ENCODE results near the gene SEC22B. TPM values are rescaled to one million over a fixed set of nuclear protein-coding genes. Genes with fewer than 3 reads are reported as not detected.

The SEC22B gene
- polyA plus RNA-seq (2012; rRNA removed) = 15.2 and 20.1 TPM in 2 replicates
- 19.9 and 20.7 TPM in 2 replicates for polyA plus RNA-seq (2012; cell fraction: cytosol; rRNA removed)
- polyA plus RNA-seq (2012; cell fraction: nucleus; rRNA removed) = 11.2 and 26.4 TPM in 2 replicates

- CTCF ChIA-PET = interaction anchor here (1.2 kb wide), 1 partner anchor 228 kb away, joined by 3 read pairs; no protein-coding TSS in a partner anchor
- Histone ChIP-seq H3K36me3 (replicated peaks in 1 of 2; ENCODE audit: control insufficient read depth in 1 of 2, insufficient read depth in 2 of 2, low read length in 1 of 2) (no peaks in the 10 kb centered on the region), H2AFZ (ENCODE audit: low read depth) (peak within 1 kb of the TSS; percentile 98), H3K9me3 (no peaks in the 10 kb centered on the region), H3K4me3 (ENCODE audit: low read depth in 2 of 2, low read length in 1 of 2) (peak within 1 kb of the TSS; percentile 72 to 97), H3K4me2 (peak within 1 kb of the TSS; percentile 45), H4K20me1 (ENCODE audit: insufficient read depth) (no peaks in the 10 kb centered on the region), H3K9me2 (no peaks in the 10 kb centered on the region), H3K27me3 (ENCODE audit: insufficient read depth) (no peaks in the 10 kb centered on the region), H3K79me2 (ENCODE audit: insufficient read depth) (peaks cover 13% of the 10 kb centered on the region), H3K4me1 (ENCODE audit: control insufficient read depth in 1 of 2, insufficient read depth in 2 of 2, low read depth in 1 of 2, low read length in 1 of 2) (peaks cover 0 to 9% of the 10 kb centered on the region in 2 experiments; a peak in 3 of 4 replicates), H3F3A (replicated peaks; ENCODE audit: insufficient read depth) (peaks cover 31% of the 10 kb centered on the region), H3K9ac (peak within 1 kb of the TSS; percentile 88), H3K27ac (ENCODE audit: low read depth in 2 of 2, low read length in 1 of 2) (peak within 1 kb of the TSS; percentile 91)
- WGBS (ENCODE audit: low lambda C conversion rate) = 3% methylated on average over 39 of the region's 39 CpGs
- POLR2A ChIA-PET = interaction anchor here (0.6 kb wide), 1 partner anchor 294 kb away, joined by 3 read pairs; no protein-coding TSS in a partner anchor
- peak; percentile 85 for DNase-seq
- TF ChIP-seq RXRA (IDR thresholded peaks at IDR 0.05; ENCODE audit: borderline replicate concordance, low read depth) (no peak), POLR2AphosphoS5 (IDR thresholded peaks at IDR 0.05; ENCODE audit: low read depth, low read length) (peak; percentile 96), CHD2 (IDR thresholded peaks at IDR 0.05; ENCODE audit: low read length, partially characterized antibody) (peak; percentile 78), CTCF (IDR thresholded peaks at IDR 0.05) (no peak), JUND (IDR thresholded peaks at IDR 0.05) (0 out of 2 replicates have a peak, but pooled peaks have one; percentile 16), IRF3 (IDR thresholded peaks at IDR 0.05; ENCODE audit: low read depth, low read length) (peak; percentile 46; the same call in 1 of the 2 replicates), TCF12 (IDR thresholded peaks at IDR 0.05) (peak; percentile 65), FOXJ3 (CRISPR knock-in tag; IDR thresholded peaks at IDR 0.05) (no peak), EP300 (IDR thresholded peaks at IDR 0.05; ENCODE audit: borderline replicate concordance in 1 of 2, low read depth in 1 of 2, low read length in 1 of 2) (0 out of 4 replicates have a peak, but pooled peaks of 1 of the 2 experiments have one; percentile 19), MAX (IDR thresholded peaks at IDR 0.05; ENCODE audit: low read depth) (peak; percentile 92), RAD21 (IDR thresholded peaks at IDR 0.05; ENCODE audit: low read length) (peak; percentile 36), SMC3 (IDR thresholded peaks at IDR 0.05; ENCODE audit: low read depth, low read length) (peak; percentile 32; the same call in 1 of the 2 replicates), GABPA (IDR thresholded peaks at IDR 0.05; ENCODE audit: low read depth) (peak; percentile 99), RCOR1 (IDR thresholded peaks at IDR 0.05; ENCODE audit: low read length) (peak; percentile 51; the same call in 1 of the 2 replicates), TEAD4 (IDR thresholded peaks at IDR 0.05; ENCODE audit: borderline replicate concordance, insufficient read depth) (no peak), NRF1 (IDR thresholded peaks at IDR 0.05; ENCODE audit: low read depth, low read length) (no peak), GATA2 (CRISPR knock-in tag; IDR thresholded peaks at IDR 0.05) (peak; percentile 14; the same call in 1 of the 2 replicates), ELF1 (IDR thresholded peaks at IDR 0.05) (peak; percentile 92), RFX5 (IDR thresholded peaks at IDR 0.05; ENCODE audit: low read length) (peak; percentile 76), NFIC (IDR thresholded peaks at IDR 0.05; ENCODE audit: borderline replicate concordance) (peak; percentile 36; the same call in 1 of the 2 replicates), MXI1 (IDR thresholded peaks at IDR 0.05; ENCODE audit: low read depth, low read length) (peak; percentile 79), FOSL2 (IDR thresholded peaks at IDR 0.05; ENCODE audit: borderline replicate concordance, low read depth) (no peak), TAF1 (IDR thresholded peaks at IDR 0.05; ENCODE audit: borderline replicate concordance, low read depth, low read length) (peak; percentile 97), MEF2A (IDR thresholded peaks at IDR 0.05; ENCODE audit: borderline replicate concordance, low read depth) (no peak), YY1 (IDR thresholded peaks at IDR 0.05; ENCODE audit: low read depth) (peak; percentile 71; the same call in 1 of the 2 replicates), USF2 (IDR thresholded peaks at IDR 0.05; ENCODE audit: borderline replicate concordance, low read depth, low read length) (no peak)
- TF ChIP-seq, protein P1, sequence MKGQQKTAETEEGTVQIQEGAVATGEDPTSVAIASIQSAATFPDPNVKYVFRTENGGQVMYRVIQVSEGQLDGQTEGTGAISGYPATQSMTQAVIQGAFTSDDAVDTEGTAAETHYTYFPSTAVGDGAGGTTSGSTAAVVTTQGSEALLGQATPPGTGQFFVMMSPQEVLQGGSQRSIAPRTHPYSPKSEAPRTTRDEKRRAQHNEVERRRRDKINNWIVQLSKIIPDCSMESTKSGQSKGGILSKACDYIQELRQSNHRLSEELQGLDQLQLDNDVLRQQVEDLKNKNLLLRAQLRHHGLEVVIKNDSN (IDR thresholded peaks at IDR 0.05; ENCODE audit: borderline replicate concordance, low read depth) = peak; percentile 34; the same call in 1 of the 2 replicates
- TF ChIP-seq, protein P2, sequence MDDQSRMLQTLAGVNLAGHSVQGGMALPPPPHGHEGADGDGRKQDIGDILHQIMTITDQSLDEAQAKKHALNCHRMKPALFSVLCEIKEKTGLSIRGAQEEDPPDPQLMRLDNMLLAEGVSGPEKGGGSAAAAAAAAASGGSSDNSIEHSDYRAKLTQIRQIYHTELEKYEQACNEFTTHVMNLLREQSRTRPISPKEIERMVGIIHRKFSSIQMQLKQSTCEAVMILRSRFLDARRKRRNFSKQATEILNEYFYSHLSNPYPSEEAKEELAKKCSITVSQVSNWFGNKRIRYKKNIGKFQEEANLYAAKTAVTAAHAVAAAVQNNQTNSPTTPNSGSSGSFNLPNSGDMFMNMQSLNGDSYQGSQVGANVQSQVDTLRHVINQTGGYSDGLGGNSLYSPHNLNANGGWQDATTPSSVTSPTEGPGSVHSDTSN (IDR thresholded peaks at IDR 0.05) = no peak; the same call in 1 of the 2 replicates
Measured at GRCh38 chr1:120176092-120176855, at the start of gene SEC22B. SEC22B (minus strand) TSS chr1:120176520; CDS start chr1:120176381, 139 bp downstream.
